ENCODE data around the gene LRRC75A.

LRRC75A gene

GRCh38 chr17:16519021-16519420, 27.0 kb upstream of the LRRC75A start:
- no peak overlapping the region for H3K27ac ChIP-seq
- no peak for TF ChIP-seq CTCF (IDR thresholded peaks at IDR 0.05)
- no peak for TF ChIP-seq ZFX (IDR thresholded peaks at IDR 0.05; ENCODE audit: borderline replicate concordance)

- no peak for TF ChIP-seq CTCF (IDR thresholded peaks at IDR 0.05)
- TF ChIP-seq ZFX (IDR thresholded peaks at IDR 0.05; ENCODE audit: borderline replicate concordance) = no peak
- no peak overlapping the region for H3K27ac ChIP-seq
Observed at GRCh38 chr17:16517477-16517876, 25.5 kb upstream of the LRRC75A start.

- TF ChIP-seq ZFX (IDR thresholded peaks at IDR 0.05; ENCODE audit: borderline replicate concordance) (no peak), CTCF (IDR thresholded peaks at IDR 0.05) (no peak)
- H3K27ac ChIP-seq = no peak overlapping the region
Observed at GRCh38 chr17:16516594-16517051, 24.6 kb upstream of the LRRC75A start.

- H3K27ac ChIP-seq = no peak overlapping the region
- TF ChIP-seq ZFX (IDR thresholded peaks at IDR 0.05; ENCODE audit: borderline replicate concordance) (no peak), CTCF (IDR thresholded peaks at IDR 0.05) (no peak)
Observed at GRCh38 chr17:16515933-16516332, 23.9 kb upstream of the LRRC75A start.

- H3K27ac ChIP-seq = no peak overlapping the region
- TF ChIP-seq ZFX (IDR thresholded peaks at IDR 0.05; ENCODE audit: borderline replicate concordance) = no peak
- no peak for TF ChIP-seq CTCF (IDR thresholded peaks at IDR 0.05)
Observed at GRCh38 chr17:16513873-16514272, 21.9 kb upstream of the LRRC75A start.

GRCh38 chr17:16512011-16512410, 20.0 kb upstream of the LRRC75A start:
- no peak for TF ChIP-seq CTCF (IDR thresholded peaks at IDR 0.05)
- TF ChIP-seq ZFX (IDR thresholded peaks at IDR 0.05; ENCODE audit: borderline replicate concordance) = no peak
- no peak overlapping the region for H3K27ac ChIP-seq

- TF ChIP-seq CTCF (IDR thresholded peaks at IDR 0.05) (no peak), ZFX (IDR thresholded peaks at IDR 0.05; ENCODE audit: borderline replicate concordance) (no peak)
- no peak overlapping the region for H3K27ac ChIP-seq
Observed at GRCh38 chr17:16511593-16511992, 19.6 kb upstream of the LRRC75A start.
